Activated CD4-positive, CD25-positive, alpha-beta regulatory T cell treated with anti-CD3 and anti-CD28 coated beads, Interleukin-2, amount 50 U/mL, for 24 hours (primary cell): Measurements from ENCODE around the gene LIMCH1.
"Not testable (repeated sequence)": the region's sequence is repeated elsewhere in the genome, so short reads cannot be mapped to it uniquely, and the experiment has no call there.

Experiments
- ATAC-seq, 2 donors: fragments of 150-1000 bp; cut with Tn5 transposase; one replicate each; pipeline ENCODE4 v1.10.0; 2021; ENCODE audit warnings: mild to moderate bottlenecking in 1 of 2, moderate library complexity in 1 of 2

LIMCH1 gene

GRCh38 chr4:41611124-41611838 is 73.3 kb downstream of the LIMCH1 start:
- no peak for ATAC-seq

- no peak for ATAC-seq
Measured at GRCh38 chr4:41611881-41612871, 74.2 kb downstream of the LIMCH1 start.

- ATAC-seq = no peak
Measured at GRCh38 chr4:41613386-41613785, 75.4 kb downstream of the LIMCH1 start.

GRCh38 chr4:41613821-41614220 is 75.9 kb downstream of the LIMCH1 start:
- no peak for ATAC-seq

GRCh38 chr4:41614519-41614918 is 76.6 kb downstream of the LIMCH1 start:
- ATAC-seq = no peak

- no peak for ATAC-seq
Measured at GRCh38 chr4:41619161-41619560, 81.2 kb downstream of the LIMCH1 start.

GRCh38 chr4:41620594-41621256 is 82.8 kb downstream of the LIMCH1 start:
- ATAC-seq = no peak

- no peak for ATAC-seq
Measured at GRCh38 chr4:41622787-41623186, 84.8 kb downstream of the LIMCH1 start.

- ATAC-seq = no peak
Measured at GRCh38 chr4:41624765-41625164, 86.8 kb downstream of the LIMCH1 start.

GRCh38 chr4:41625531-41625930 is 87.6 kb downstream of the LIMCH1 start:
- ATAC-seq = no peak

GRCh38 chr4:41628936-41629335 is 91.0 kb downstream of the LIMCH1 start:
- no peak for ATAC-seq

- no peak for ATAC-seq
Measured at GRCh38 chr4:41631523-41631922, 93.6 kb downstream of the LIMCH1 start.

- no peak for ATAC-seq
Measured at GRCh38 chr4:41632481-41633073, 94.6 kb downstream of the LIMCH1 start.

GRCh38 chr4:41633321-41633720 is 95.4 kb downstream of the LIMCH1 start:
- ATAC-seq = no peak

- ATAC-seq = no peak
Measured at GRCh38 chr4:41635441-41635840, 97.5 kb downstream of the LIMCH1 start.

- no peak for ATAC-seq
Measured at GRCh38 chr4:41638203-41638602, 100.2 kb downstream of the LIMCH1 start.

GRCh38 chr4:41638866-41639265 is 100.9 kb downstream of the LIMCH1 start:
- no peak for ATAC-seq

- no peak for ATAC-seq
Measured at GRCh38 chr4:41639291-41639690, 101.3 kb downstream of the LIMCH1 start.

- ATAC-seq = no peak
Measured at GRCh38 chr4:41640906-41641305, 102.9 kb downstream of the LIMCH1 start.

- ATAC-seq = not testable (repeated sequence)
Measured at GRCh38 chr4:41642746-41643145, 104.8 kb downstream of the LIMCH1 start.

- ATAC-seq = no peak
Measured at GRCh38 chr4:41643331-41643730, 105.4 kb downstream of the LIMCH1 start.

GRCh38 chr4:41644288-41644914 is 106.4 kb downstream of the LIMCH1 start:
- ATAC-seq = no peak
